ENCODE measurements around the gene CPZ. TPM values are rescaled to one million over a fixed set of nuclear protein-coding genes. Genes with fewer than 3 reads are reported as not detected.

The CPZ gene
- total and polyA plus RNA-seq, 2 of the 4 experiments (the other 2 are of a cell fraction) = 0.90 to 10.3 TPM

DNA sequence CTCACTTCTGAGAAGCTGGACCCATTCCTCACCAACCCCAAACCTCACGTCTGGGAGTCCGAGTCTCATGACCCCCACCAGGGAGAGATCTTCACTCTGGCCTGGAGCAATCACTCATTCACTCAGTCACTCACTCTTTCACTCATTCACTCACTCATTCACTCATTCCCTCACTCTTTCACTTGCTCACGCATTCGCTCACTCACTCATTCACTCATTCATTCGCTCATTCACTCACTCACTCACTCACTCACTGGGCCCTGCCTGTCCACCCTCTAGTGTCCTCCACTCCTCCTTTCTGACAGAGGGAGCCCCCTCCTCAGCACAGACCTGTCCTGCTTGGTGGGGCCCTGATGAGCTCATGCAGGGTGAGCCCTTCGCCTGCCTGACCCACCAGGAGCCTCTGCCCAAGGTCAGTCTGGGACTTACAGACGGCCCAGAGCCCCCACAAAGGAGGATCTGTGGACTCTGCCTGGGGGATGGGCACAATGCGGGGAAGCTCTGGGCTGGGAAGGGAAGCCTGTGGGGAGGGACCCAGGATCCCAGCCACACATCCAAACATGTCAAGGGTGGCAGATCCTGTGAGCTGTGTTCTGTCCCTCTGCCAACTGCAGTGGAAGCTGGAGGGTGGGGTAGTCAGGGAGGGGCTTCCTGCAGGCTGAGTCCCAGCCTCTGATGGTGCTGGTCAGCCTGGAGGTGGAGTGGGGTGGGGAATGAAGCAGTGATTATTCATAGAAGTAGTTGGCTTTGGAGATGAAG is 18.5 kb downstream of the CPZ start:
- H3K9me1 ChIP-seq (ENCODE audit: insufficient read depth, low read length) = no peaks in the 10 kb centered on the region
- H3K9ac ChIP-seq (ENCODE audit: low read depth, low read length) = no peak overlapping the region
- no peak overlapping the region for H2AK5ac ChIP-seq (ENCODE audit: low read depth, low read length)
- H3K9me3 ChIP-seq (ENCODE audit: control insufficient read depth, insufficient read depth, low read length) = no peaks in the 10 kb centered on the region
- no peak overlapping the region for H2AFZ ChIP-seq (replicated peaks; ENCODE audit: low read length, poor library complexity)
- no TSS peak for BruUV-seq (replicated peaks)
- dilution Hi-C loops (cut with HindIII; ENCODE audit: low sequenced_read_pairs, unreplicated experiment) = no loop called here
- no peak overlapping the region for H2BK20ac ChIP-seq (ENCODE audit: low read depth, low read length)
- H4K20me1 ChIP-seq (ENCODE audit: insufficient read depth, low read length) = no peaks in the 10 kb centered on the region
- no peak for TF ChIP-seq MXI1 (IDR thresholded peaks at IDR 0.05; ENCODE audit: borderline replicate concordance, low read depth, low read length)
- TF ChIP-seq RCOR1 (IDR thresholded peaks at IDR 0.05; ENCODE audit: insufficient replicate concordance, low read length) = no peak
- no peak for TF ChIP-seq CHD1 (IDR thresholded peaks at IDR 0.05; ENCODE audit: low read depth, low read length)
- TF ChIP-seq MAZ (IDR thresholded peaks at IDR 0.05; ENCODE audit: borderline replicate concordance, low read depth, low read length) = no peak
- TF ChIP-seq SMC3 (IDR thresholded peaks at IDR 0.05; ENCODE audit: low read depth, low read length) = no peak
- no peak for TF ChIP-seq MAFK (IDR thresholded peaks at IDR 0.05; ENCODE audit: low read depth, low read length)
- TF ChIP-seq FOS (IDR thresholded peaks at IDR 0.05; ENCODE audit: low read depth, low read length) = no peak
- no peak for TF ChIP-seq RFX5 (IDR thresholded peaks at IDR 0.05; ENCODE audit: low read depth, low read length)
- no peak for TF ChIP-seq CEBPB (IDR thresholded peaks at IDR 0.05; ENCODE audit: low read depth, low read length)
- no peak for TF ChIP-seq BHLHE40 (IDR thresholded peaks at IDR 0.05; ENCODE audit: low read depth, low read length)
- TF ChIP-seq POLR2A (IDR thresholded peaks at IDR 0.05; ENCODE audit: low read depth, low read length) = no peak
- no peak for TF ChIP-seq ELK1 (IDR thresholded peaks at IDR 0.05; ENCODE audit: borderline replicate concordance, low read depth, low read length)
- H2AK9ac ChIP-seq (replicated peaks; ENCODE audit: low read depth, low read length, poor library complexity) = no peak overlapping the region
- H3K18ac ChIP-seq (ENCODE audit: low read depth, low read length) = no peak overlapping the region
- DNase-seq = no peak
- POLR2A ChIA-PET (ENCODE audit: unreplicated experiment) = no interaction called here
- no peak overlapping the region for H3K27ac ChIP-seq (ENCODE audit: insufficient read depth, low read length)
- H4K5ac ChIP-seq (ENCODE audit: low read depth, low read length) = no peak overlapping the region
- no peak overlapping the region for H4K91ac ChIP-seq (ENCODE audit: insufficient read depth, low read depth, low read length)
- H3K4me2 ChIP-seq (ENCODE audit: low read depth, low read length) = no peak overlapping the region
- 84% methylated on average over 5 of the region's 8 CpGs; no CpG with 5 or more reads in 1 of the 2 experiments for WGBS, 2 experiments (ENCODE audit: extremely low coverage in 2 of 2, insufficient read length in 1 of 2)
- peaks cover 52% of the 10 kb centered on the region; the same call in 1 of the 2 replicates for H3K36me3 ChIP-seq (ENCODE audit: control insufficient read depth, insufficient read depth, low read length)
- no peak overlapping the region for H3K56ac ChIP-seq (ENCODE audit: extremely low read depth, insufficient read depth, low read length)
- intact Hi-C loops (cut with micrococcal nuclease) = no loop called here
- H3K14ac ChIP-seq (replicated peaks; ENCODE audit: low read depth, low read length) = no peak overlapping the region
- no peaks in the 10 kb centered on the region for H3K79me1 ChIP-seq (ENCODE audit: low read depth in 1 of 2, low read length in 2 of 2)
- no peak overlapping the region for H3K4ac ChIP-seq (ENCODE audit: low read depth, low read length)
- in situ Hi-C loops (cut with MboI; ENCODE audit: low sequenced_read_pairs) = loop anchor here (25.0 kb wide), 1 partner anchor 399 kb away; no protein-coding TSS in a partner anchor
- H3K4me1 ChIP-seq (ENCODE audit: control insufficient read depth, insufficient read depth, low read length) = no peaks in the 10 kb centered on the region
- CTCF ChIA-PET = no interaction called here
- no peak for ATAC-seq (ENCODE audit: low read depth)
- no peak overlapping the region for H4K8ac ChIP-seq (ENCODE audit: low read depth in 2 of 2, low read length in 2 of 2)
- no peak overlapping the region for H3K23ac ChIP-seq (ENCODE audit: low read depth, low read length)
- no peak overlapping the region for H2BK5ac ChIP-seq (ENCODE audit: low read depth, low read length, poor library complexity, severe bottlenecking)
- no peak overlapping the region for H2BK15ac ChIP-seq (ENCODE audit: low read depth, low read length)
- no peak overlapping the region for H3K4me3 ChIP-seq (ENCODE audit: insufficient read depth, low read depth, low read length)
- H2BK120ac ChIP-seq (ENCODE audit: low read depth, low read length) = no peak overlapping the region
- H3K27me3 ChIP-seq (ENCODE audit: control insufficient read depth, insufficient read depth, low read length) = no peaks in the 10 kb centered on the region; the same call in 1 of the 2 replicates
